HepG2 (cell line): ENCODE results near the gene COQ5. TPM values are rescaled to one million over a fixed set of nuclear protein-coding genes. Genes with fewer than 3 reads are reported as not detected.
A peak's percentile ranks its signal among the peaks of the same experiment; 100 is the strongest.

Experiments
- ATAC-seq: fragments of 200-7000 bp; cut with Tn5 transposase; 3 replicates; pipeline ENCODE4 v1.9.1; 2020; ENCODE audit warnings: mild to moderate bottlenecking, moderate library complexity
- BruUV-seq: library from RNA; stranded (reverse); fragments of 400-500 nt; replicated peaks from 2 replicates; lab custom pipeline; 2021; lab: Mats Ljungman, UMichigan
- CTCF ChIA-PET: fragments of 300-600 bp; formaldehyde crosslinking; extraction: SDS; loops from one replicate; lab custom pipeline; 2021; ENCODE audit warnings: low total read pairs, inconsistent platforms, low intra/inter-chr PET ratio; lab: Yijun Ruan, JAX
- POLR2A ChIA-PET: fragments of 350-600 bp; sonication (Branson Sonifier 250); formaldehyde crosslinking; loops from one replicate; lab custom pipeline; 2020; ENCODE audit warnings: antibody characterized with exemption, inconsistent platforms; lab: Yijun Ruan, JAX
- DNase-seq: peaks from one replicate; pipeline ENCODE4 v3.0.0-alpha.2; 2015; ENCODE audit warnings: low spot score
- FAIRE-seq: peaks from 3 replicates; lab custom pipeline; 2011; peaks lifted over from hg19 to GRCh38; lab: Jason Lieb, UNC
- H2AFZ ChIP-seq: one replicate; pipeline ENCODE4 v1.6.1; 2011; ENCODE audit warnings: low read length, inconsistent platforms
- H3K27ac ChIP-seq: fragments of 300-600 bp; 3 replicates; pipeline ENCODE4 v1.8.0; 2011; ENCODE audit warnings: mixed run types, mild to moderate bottlenecking, mixed read lengths, low read length, inconsistent platforms; ENCODE audit not compliant: insufficient read depth; ENCODE audit errors: extremely low read length
- H3K27me3 ChIP-seq, 2 experiments: fragments of 200-600 bp in 1 of 2; 2 replicates in 1 of 2; 3 replicates in 1 of 2; pipeline versions ENCODE4 v1.6.0 to v1.8.0; 2011; ENCODE audit warnings: low read length in 2 of 2, mild to moderate bottlenecking in 2 of 2, moderate library complexity in 2 of 2, inconsistent platforms in 1 of 2; ENCODE audit not compliant: insufficient read depth in 2 of 2, control insufficient read depth in 1 of 2
- H3K36me3 ChIP-seq, 2 experiments: fragments of 200-600 bp in 1 of 2; replicated peaks in 1 of 2; 2 replicates in 1 of 2; 3 replicates in 1 of 2; pipeline versions ENCODE4 v1.5.1 to v1.8.0; 2011; ENCODE audit warnings: low read length in 2 of 2, inconsistent platforms in 1 of 2; ENCODE audit not compliant: insufficient read depth in 2 of 2, control insufficient read depth in 1 of 2
- H3K4me1 ChIP-seq: 2 replicates; pipeline ENCODE4 v1.5.1; 2012; ENCODE audit warnings: low read length, inconsistent platforms; ENCODE audit not compliant: insufficient read depth
- H3K4me2 ChIP-seq: 2 replicates; pipeline ENCODE4 v1.6.0; 2011; ENCODE audit warnings: low read depth, low read length, inconsistent platforms
- H3K4me3 ChIP-seq, 3 experiments: fragments of 200-600 bp in 1 of 3; sonication (generic), shearing (Covaris generic) in 1 of 3; replicated peaks in 1 of 3; 2 replicates each; pipeline ENCODE4 v1.5.1; 2011 to 2016; ENCODE audit warnings: low read length in 3 of 3, inconsistent platforms in 2 of 3, low read depth in 2 of 3, mild to moderate bottlenecking in 2 of 3, control low read depth in 1 of 3, mixed read lengths in 1 of 3; ENCODE audit not compliant: insufficient read depth in 1 of 3
- H3K79me2 ChIP-seq: one replicate; pipeline ENCODE4 v1.6.1; 2011; ENCODE audit warnings: low read length, inconsistent platforms; ENCODE audit not compliant: insufficient read depth
- H3K9ac ChIP-seq: 2 replicates; pipeline ENCODE4 v1.6.0; 2011; ENCODE audit warnings: mild to moderate bottlenecking, low read depth, low read length, inconsistent platforms; ENCODE audit not compliant: insufficient read depth
- H3K9me3 ChIP-seq: 2 replicates; pipeline ENCODE4 v1.5.1; 2012; ENCODE audit warnings: mild to moderate bottlenecking, low read length
- H4K20me1 ChIP-seq: 2 replicates; pipeline ENCODE4 v1.6.0; 2011; ENCODE audit warnings: inconsistent platforms, mild to moderate bottlenecking, low read length, moderate library complexity; ENCODE audit not compliant: insufficient read depth
- AKAP8 ChIP-seq: sonication (generic); formaldehyde crosslinking; IDR thresholded peaks from 2 replicates; pipeline ENCODE4 v1.5.1; 2020; ENCODE audit warnings: mild to moderate bottlenecking, missing genetic modification reagents
- ARID2 ChIP-seq: sonication (generic); formaldehyde crosslinking; IDR thresholded peaks from 2 replicates; pipeline ENCODE4 v1.8.1; 2022; ENCODE audit warnings: mild to moderate bottlenecking, missing genetic modification reagents, borderline replicate concordance
- ATF3 ChIP-seq: sonication (generic); formaldehyde crosslinking; IDR thresholded peaks from 2 replicates; pipeline ENCODE4 v1.4.0; 2020; ENCODE audit warnings: missing genetic modification reagents
- CREB3 ChIP-seq: sonication (generic); formaldehyde crosslinking; IDR thresholded peaks from 2 replicates; pipeline ENCODE4 v1.5.0; 2020; ENCODE audit warnings: missing genetic modification reagents
- DPF2 ChIP-seq: sonication (generic); formaldehyde crosslinking; IDR thresholded peaks from 2 replicates; pipeline ENCODE4 v1.4.0; 2020; ENCODE audit warnings: mild to moderate bottlenecking, low read depth, missing genetic modification reagents, borderline replicate concordance
- DZIP1 ChIP-seq: sonication (generic); formaldehyde crosslinking; IDR thresholded peaks from 2 replicates; pipeline ENCODE4 v1.5.0; 2020; ENCODE audit warnings: mild to moderate bottlenecking, missing genetic modification reagents
- HDAC1 ChIP-seq: sonication (generic); formaldehyde crosslinking; IDR thresholded peaks from 2 replicates; pipeline ENCODE4 v1.5.1; 2020; ENCODE audit warnings: mild to moderate bottlenecking, missing genetic modification reagents
- IRF9 ChIP-seq: sonication (generic); formaldehyde crosslinking; IDR thresholded peaks from 2 replicates; pipeline ENCODE4 v1.8.0; 2022; ENCODE audit warnings: missing genetic modification reagents, mild to moderate bottlenecking, borderline replicate concordance
- KDM6A ChIP-seq: IDR thresholded peaks from 2 replicates; pipeline ENCODE4 v1.6.1; 2016; ENCODE audit warnings: low read depth
- MIXL1 ChIP-seq: IDR thresholded peaks from 2 replicates; pipeline ENCODE4 v1.6.1; 2016
- NCOA2 ChIP-seq: sonication (generic); formaldehyde crosslinking; IDR thresholded peaks from 2 replicates; pipeline ENCODE4 v1.8.0; 2022; ENCODE audit warnings: inconsistent platforms
- SP1 ChIP-seq, 2 experiments: fragments of 450-650 bp in 1 of 2; sonication (generic) in 1 of 2; formaldehyde crosslinking in 1 of 2; IDR thresholded peaks; 2 replicates each; pipeline versions ENCODE4 v1.4.0 to v1.6.1; 2016 to 2020; ENCODE audit warnings: missing genetic modification reagents in 1 of 2
- YEATS4 ChIP-seq: sonication (generic); formaldehyde crosslinking; IDR thresholded peaks from 2 replicates; pipeline ENCODE4 v1.4.0; 2020; ENCODE audit warnings: missing genetic modification reagents, borderline replicate concordance
- ZBTB8A ChIP-seq: sonication (generic); formaldehyde crosslinking; IDR thresholded peaks from 2 replicates; pipeline ENCODE4 v1.4.0; 2020; ENCODE audit warnings: mild to moderate bottlenecking, low read depth, missing genetic modification reagents, borderline replicate concordance
- ZIK1 ChIP-seq: sonication (generic); formaldehyde crosslinking; IDR thresholded peaks from 2 replicates; pipeline ENCODE4 v1.5.0; 2020; ENCODE audit warnings: mild to moderate bottlenecking, low read depth, missing genetic modification reagents, borderline replicate concordance
- ZNF282 ChIP-seq: fragments of 450-650 bp; IDR thresholded peaks from 2 replicates; pipeline ENCODE4 v1.6.1; 2018; ENCODE audit not compliant: partially characterized antibody
- ZNF746 ChIP-seq: sonication (generic); formaldehyde crosslinking; IDR thresholded peaks from 2 replicates; pipeline ENCODE4 v1.8.0; 2022; ENCODE audit warnings: mild to moderate bottlenecking, missing genetic modification reagents
- ZZZ3 ChIP-seq: sonication (generic); formaldehyde crosslinking; IDR thresholded peaks from 2 replicates; pipeline ENCODE4 v1.4.0; 2020; ENCODE audit warnings: missing genetic modification reagents, mild to moderate bottlenecking, borderline replicate concordance
- WGBS: methylation state at CpG from one replicate; pipeline ENCODE4 v1.1.6; 2017; ENCODE audit warnings: low lambda C conversion rate; 5-methylcytosine and 5-hydroxymethylcytosine counted together
- in situ Hi-C: cut with HindIII; loops from 2 replicates; pipeline ENCODE4 v1.10.0; 2017; ENCODE audit warnings: low pct_unique_long_range_greater_than_20kb; ENCODE audit not compliant: extremely low pct_ligation_motif_present
- intact Hi-C: fragments of 100-400 bp; cut with micrococcal nuclease; formaldehyde crosslinking; loops from one replicate; pipeline ENCODE4 v1.10.0; 2022; ENCODE audit not compliant: unreplicated experiment
- polyA plus RNA-seq, 8 experiments: library from polyadenylated mRNA; depleted of rRNA in 3 of 8; stranded (reverse) in 7 of 8; unstranded in 1 of 8; fragments of >200 nt; fragmentation: Illumina TruSeq in 4 of 8; extraction: Trizol in 4 of 8; gene quantifications; 2 replicates each; pipeline versions ENCODE4 v1.2.1 to v1.2.3, GENCODE V29; 2011 to 2016; ENCODE audit warnings: low read depth in 4 of 8, missing spikeins in 1 of 8, mixed read lengths in 1 of 8; ENCODE audit not compliant: insufficient read depth in 1 of 8
- total RNA-seq, 5 experiments: library from RNA; depleted of rRNA; stranded (reverse); fragments of >200 nt; fragmentation: Illumina TruSeq; extraction: Trizol; gene quantifications; 2 replicates each; pipeline ENCODE4 v1.2.3, GENCODE V29; 2016; ENCODE audit warnings: low read depth in 1 of 5

The COQ5 gene
- total and polyA plus RNA-seq, 2 of the 13 experiments (the other 11 are each of a cell fraction or from before 2014, with no cell fraction given), result 36.4 to 41.5 TPM

- in situ Hi-C loops (no loop called here), intact Hi-C loops (loop anchor here (2.0 to 5.0 kb wide), 2 partner anchors 28 to 41 kb away; partner anchors contain the start of gene SRSF9)
- peaks cover 10% of the 10 kb centered on the region for H4K20me1 ChIP-seq
- ATAC-seq (peak; percentile 50), DNase-seq (no peak), FAIRE-seq (no peak)
- peaks cover 28% of the 10 kb centered on the region for H3K4me1 ChIP-seq
- H3K9me3 ChIP-seq, result no peaks in the 10 kb centered on the region
- H3K4me3 ChIP-seq, result peak overlapping the region; percentile 95 to 100 (median 97)
- peak overlapping the region; percentile 88 for H3K9ac ChIP-seq
- 2% methylated on average over 42 of the region's 47 CpGs for WGBS
- peaks cover 27% of the 10 kb centered on the region for H3K79me2 ChIP-seq
- H3K36me3 ChIP-seq, result peaks cover 2 to 9% of the 10 kb centered on the region in 2 experiments; a peak in 3 of 5 replicates
- no peaks in the 10 kb centered on the region; a peak in 1 of 5 replicates for H3K27me3 ChIP-seq
- no peak overlapping the region for H2AFZ ChIP-seq
- POLR2A ChIA-PET, result interaction anchor here (0.6 to 2.8 kb wide), 19 partner anchors 8 to 507 kb away, joined by 3 to 30 read pairs (median 4); partner anchors contain the start of genes COQ5, COX6A1, POP5 and RNU4-1
- peak overlapping the region; percentile 69 for H3K27ac ChIP-seq
- BruUV-seq, result no TSS peak
- CTCF ChIA-PET, result no interaction called here
- H3K4me2 ChIP-seq, result peak overlapping the region; percentile 87
- TF ChIP-seq YEATS4 (CRISPR knock-in tag), result peak; percentile 16; the same call in 1 of the 2 replicates
- no peak for TF ChIP-seq ZBTB8A (CRISPR knock-in tag)
- no peak for TF ChIP-seq NCOA2 (CRISPR knock-in tag)
- no peak for TF ChIP-seq ZZZ3 (CRISPR knock-in tag)
- TF ChIP-seq HDAC1 (CRISPR knock-in tag), result no peak
- TF ChIP-seq ARID2, result no peak
- TF ChIP-seq KDM6A, result no peak
- TF ChIP-seq IRF9 (CRISPR knock-in tag), result no peak
- no peak for TF ChIP-seq ZNF282
- TF ChIP-seq ZNF746 (CRISPR knock-in tag), result no peak
- no peak for TF ChIP-seq ATF3
- TF ChIP-seq SP1 (IDR thresholded peaks at IDR 0.05), result no peak
- TF ChIP-seq SP1 (CRISPR knock-in tag; IDR thresholded peaks at IDR 0.05), result no peak
- TF ChIP-seq DZIP1 (CRISPR knock-in tag), result no peak
- TF ChIP-seq DPF2 (CRISPR knock-in tag), result no peak
- no peak for TF ChIP-seq AKAP8 (CRISPR knock-in tag)
- TF ChIP-seq MIXL1, result no peak
- 0 out of 2 replicates have a peak, but pooled peaks have one; percentile 23 for TF ChIP-seq ZIK1 (CRISPR knock-in tag)
- peak; percentile 24; the same call in 1 of the 2 replicates for TF ChIP-seq CREB3
Observed at GRCh38 chr12:120496413-120497340, 32.3 kb downstream of the COQ5 start.
